Karpas-422 (cell line): Measurements from ENCODE around the gene DNMT3L. TPM values are rescaled to one million over a fixed set of nuclear protein-coding genes. Genes with fewer than 3 reads are reported as not detected.
"Not testable (repeated sequence)": the region's sequence is repeated elsewhere in the genome, so short reads cannot be mapped to it uniquely, and the experiment has no call there.

Source experiments
- DNase-seq: peaks from one replicate; pipeline ENCODE4 v3.0.0-alpha.2; 2015
- H2AFZ ChIP-seq: fragments of 200-600 bp; sonication (generic); 2 replicates; pipeline ENCODE4 v1.6.1; 2014; ENCODE audit warnings: antibody characterized with exemption, low read length, mixed read lengths
- H3K27ac ChIP-seq: fragments of 200-600 bp; sonication (generic); 2 replicates; pipeline ENCODE4 v1.5.1; 2014; ENCODE audit warnings: mild to moderate bottlenecking, low read length, moderate library complexity
- H3K27me3 ChIP-seq: fragments of 200-600 bp; sonication (generic); 2 replicates; pipeline ENCODE4 v1.6.1; 2014; ENCODE audit warnings: low read length, mixed read lengths
- H3K36me3 ChIP-seq: fragments of 200-600 bp; sonication (generic); 2 replicates; pipeline ENCODE4 v1.6.1; 2014; ENCODE audit warnings: low read length, mixed read lengths; ENCODE audit not compliant: insufficient read depth
- H3K4me1 ChIP-seq: fragments of 200-600 bp; sonication (generic); 2 replicates; pipeline ENCODE4 v1.6.1; 2014; ENCODE audit warnings: mild to moderate bottlenecking, low read length, mixed read lengths
- H3K4me2 ChIP-seq: fragments of 200-600 bp; sonication (generic); 2 replicates; pipeline ENCODE4 v1.6.1; 2014; ENCODE audit warnings: low read length, low read depth, mild to moderate bottlenecking; ENCODE audit not compliant: poor library complexity, severe bottlenecking
- H3K4me3 ChIP-seq: fragments of 200-600 bp; sonication (generic); 2 replicates; pipeline ENCODE4 v1.5.1; 2014; ENCODE audit warnings: mild to moderate bottlenecking, antibody characterized with exemption, low read length, mixed read lengths
- H3K79me2 ChIP-seq: fragments of 200-600 bp; sonication (generic); 2 replicates; pipeline ENCODE4 v1.6.1; 2014; ENCODE audit warnings: mild to moderate bottlenecking, low read length, mixed read lengths
- H3K9ac ChIP-seq: fragments of 200-600 bp; sonication (generic); 2 replicates; pipeline ENCODE4 v1.6.0; 2014; ENCODE audit warnings: low read length
- H3K9me2 ChIP-seq: fragments of 200-600 bp; sonication (generic), shearing (Covaris generic); replicated peaks from 2 replicates; pipeline ENCODE4 v1.6.0; 2014; ENCODE audit warnings: mild to moderate bottlenecking, low read length, moderate library complexity; ENCODE audit not compliant: insufficient read depth
- H3K9me3 ChIP-seq: fragments of 300-700, 200-600 bp; sonication (generic); 2 replicates; pipeline ENCODE4 v1.6.1; 2014; ENCODE audit warnings: low read length, mixed read lengths
- H4K20me1 ChIP-seq: fragments of 200-600 bp; sonication (generic); 2 replicates; pipeline ENCODE4 v1.6.1; 2014; ENCODE audit warnings: mild to moderate bottlenecking, antibody characterized with exemption, low read length, low read depth; ENCODE audit not compliant: insufficient read depth
- total RNA-seq: library from RNA; depleted of rRNA; stranded (reverse); fragments of >200 nt; shearing (Covaris generic); gene quantifications from 2 replicates; pipeline ENCODE4 v1.2.3, GENCODE V29; 2014; ENCODE audit warnings: low replicate concordance

DNMT3L gene
- total RNA-seq, 1 experiment from 2014 or later: not detected

DNA sequence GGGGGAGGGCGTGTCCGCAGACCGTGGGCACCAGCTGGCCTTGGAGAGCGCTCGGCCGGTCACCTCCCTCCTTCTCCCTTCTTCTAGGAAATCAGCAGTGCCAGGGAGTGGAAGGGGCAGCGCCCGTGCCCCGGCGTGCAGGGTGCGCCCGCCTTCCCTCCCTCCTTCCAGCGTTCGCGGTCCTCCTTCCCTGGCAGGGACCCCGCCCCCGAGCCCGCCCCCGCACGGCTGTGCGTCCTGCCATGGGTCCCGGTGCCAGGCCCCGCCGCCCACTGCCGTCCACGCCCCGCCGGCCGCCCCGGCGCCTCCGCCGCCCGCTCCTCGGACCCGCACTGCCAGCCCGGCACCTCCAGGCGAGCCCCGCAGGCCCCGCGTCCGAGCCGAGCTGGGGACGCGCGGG lies 21.3 kb downstream of the DNMT3L start:
- H3K9me2 ChIP-seq, H3K4me3 ChIP-seq, H3K27me3 ChIP-seq, DNase-seq, H3K4me1 ChIP-seq, H3K27ac ChIP-seq, H3K79me2 ChIP-seq, H2AFZ ChIP-seq, H3K36me3 ChIP-seq, H4K20me1 ChIP-seq, H3K9me3 ChIP-seq, H3K9ac ChIP-seq, H3K4me2 ChIP-seq: not testable (repeated sequence)

DNA sequence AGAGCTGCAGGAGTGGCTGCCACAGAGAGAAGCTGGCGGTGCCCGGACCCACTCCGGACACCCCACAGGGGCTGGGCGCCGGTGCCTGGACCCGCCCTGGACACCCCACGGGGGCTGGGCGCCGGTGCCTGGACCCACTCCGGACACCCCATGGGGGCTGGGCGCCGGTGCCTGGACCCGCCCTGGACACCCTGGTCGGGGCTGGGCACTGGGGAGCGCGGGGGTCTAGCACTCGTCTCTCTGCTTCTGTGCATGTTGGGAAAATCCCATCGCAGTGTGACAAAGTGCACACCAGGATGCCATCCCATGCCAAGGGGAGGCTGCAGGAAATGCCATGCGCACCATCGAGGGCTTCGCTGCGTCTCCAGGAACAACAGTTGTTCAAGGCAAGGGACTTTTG lies 32.1 kb downstream of the DNMT3L start:
- H3K9me3 ChIP-seq, H3K79me2 ChIP-seq, H3K4me3 ChIP-seq, H3K9ac ChIP-seq, H4K20me1 ChIP-seq, H3K27ac ChIP-seq, H3K27me3 ChIP-seq, DNase-seq, H3K36me3 ChIP-seq, H3K4me1 ChIP-seq, H2AFZ ChIP-seq, H3K4me2 ChIP-seq, H3K9me2 ChIP-seq: not testable (repeated sequence)

DNA sequence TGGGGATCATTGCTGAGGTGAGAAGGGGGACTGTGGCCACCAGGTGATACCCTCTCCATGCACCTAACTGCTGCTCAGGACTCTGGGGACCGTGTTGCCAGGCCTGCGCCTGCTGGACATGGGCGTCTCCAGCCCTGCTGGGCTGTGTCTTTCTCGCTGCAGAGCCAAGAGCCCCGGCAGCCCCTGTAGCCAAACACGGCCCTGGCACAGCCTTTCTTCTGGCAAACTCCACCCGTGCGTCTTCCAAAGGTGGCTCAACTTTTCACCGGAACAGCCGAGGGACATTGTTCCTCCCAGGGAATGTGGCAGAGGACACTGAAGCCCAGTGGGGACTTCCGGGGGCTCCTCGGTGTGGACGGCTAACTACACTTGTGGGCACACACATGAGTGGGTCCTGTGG lies 33.6 kb downstream of the DNMT3L start:
- not testable (repeated sequence) for H3K4me1 ChIP-seq, H3K9me2 ChIP-seq, H3K9me3 ChIP-seq, H3K79me2 ChIP-seq, H3K4me2 ChIP-seq, H3K27me3 ChIP-seq, H3K27ac ChIP-seq, H4K20me1 ChIP-seq, DNase-seq, H2AFZ ChIP-seq, H3K36me3 ChIP-seq, H3K9ac ChIP-seq, H3K4me3 ChIP-seq

DNA sequence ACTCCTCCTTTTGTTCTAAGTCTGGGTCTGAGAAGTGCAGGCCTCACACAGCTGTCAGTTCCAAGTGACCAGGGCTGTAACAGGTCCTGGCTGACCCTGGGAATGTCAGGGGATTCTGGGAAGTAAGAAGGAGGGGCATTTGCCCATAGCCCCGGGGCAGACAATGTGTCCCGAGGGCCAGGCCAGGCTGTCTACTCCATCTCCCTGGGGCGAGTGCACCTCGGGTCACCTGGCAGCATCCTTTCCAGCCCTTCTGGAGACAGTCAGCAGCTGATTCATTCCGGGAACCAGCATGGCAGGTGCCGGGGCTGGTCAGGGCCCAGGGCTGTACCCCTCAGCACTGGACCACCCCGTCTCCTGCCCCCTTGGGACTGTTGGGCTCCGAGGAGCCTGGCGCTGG lies 34.1 kb downstream of the DNMT3L start:
- not testable (repeated sequence) for DNase-seq, H3K9ac ChIP-seq, H3K4me3 ChIP-seq, H3K27ac ChIP-seq, H3K36me3 ChIP-seq, H2AFZ ChIP-seq, H3K79me2 ChIP-seq, H3K27me3 ChIP-seq, H3K9me2 ChIP-seq, H3K9me3 ChIP-seq, H4K20me1 ChIP-seq, H3K4me1 ChIP-seq, H3K4me2 ChIP-seq

DNA sequence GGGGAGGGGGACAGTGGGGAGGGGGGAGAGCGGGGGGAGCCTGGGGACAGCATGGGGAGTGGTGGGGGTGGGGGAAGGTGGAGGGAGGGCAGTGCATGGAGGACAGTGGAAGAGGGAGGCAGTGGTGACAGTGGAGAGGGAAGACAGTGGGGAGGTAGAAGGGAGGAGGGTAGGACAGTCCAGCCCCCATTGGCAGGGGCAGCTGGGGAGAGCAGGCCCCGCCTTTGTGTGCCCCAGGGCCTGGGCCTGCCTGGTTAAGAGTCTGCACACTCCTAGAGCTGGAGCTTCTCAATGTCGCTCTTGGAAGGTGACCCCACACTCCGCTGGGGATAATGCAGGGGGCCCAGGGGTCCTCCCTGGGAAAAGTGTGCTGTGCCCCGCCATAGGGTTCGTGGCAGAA lies 36.1 kb downstream of the DNMT3L start:
- not testable (repeated sequence) for H3K27me3 ChIP-seq, H3K36me3 ChIP-seq, H3K4me2 ChIP-seq, DNase-seq, H3K79me2 ChIP-seq, H4K20me1 ChIP-seq, H2AFZ ChIP-seq, H3K4me1 ChIP-seq, H3K27ac ChIP-seq, H3K9me2 ChIP-seq, H3K9me3 ChIP-seq, H3K9ac ChIP-seq, H3K4me3 ChIP-seq

DNA sequence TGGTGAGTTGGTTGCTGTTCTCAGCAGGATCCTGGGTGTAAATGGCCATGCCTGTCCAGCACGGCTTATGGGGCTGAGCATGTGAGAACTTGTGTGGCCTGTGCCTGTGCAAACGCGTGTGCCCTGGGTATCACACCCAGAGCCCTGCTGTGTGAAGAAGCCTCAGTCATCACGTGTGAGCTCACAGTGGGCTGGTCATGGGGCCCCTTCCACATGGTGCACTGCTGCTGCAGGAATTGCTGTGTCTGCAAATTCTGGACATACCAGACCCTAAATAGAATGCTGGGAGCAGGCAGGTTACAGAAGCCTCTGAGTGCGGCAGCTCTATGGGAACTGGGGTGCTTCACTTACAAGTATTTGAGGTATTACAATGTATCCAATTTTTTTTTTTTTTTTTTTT lies 38.4 kb downstream of the DNMT3L start:
- not testable (repeated sequence) for H3K36me3 ChIP-seq, H3K9me3 ChIP-seq, DNase-seq, H4K20me1 ChIP-seq, H3K9ac ChIP-seq, H3K9me2 ChIP-seq, H3K79me2 ChIP-seq, H3K4me3 ChIP-seq, H3K27ac ChIP-seq, H3K27me3 ChIP-seq, H2AFZ ChIP-seq, H3K4me2 ChIP-seq, H3K4me1 ChIP-seq

DNA sequence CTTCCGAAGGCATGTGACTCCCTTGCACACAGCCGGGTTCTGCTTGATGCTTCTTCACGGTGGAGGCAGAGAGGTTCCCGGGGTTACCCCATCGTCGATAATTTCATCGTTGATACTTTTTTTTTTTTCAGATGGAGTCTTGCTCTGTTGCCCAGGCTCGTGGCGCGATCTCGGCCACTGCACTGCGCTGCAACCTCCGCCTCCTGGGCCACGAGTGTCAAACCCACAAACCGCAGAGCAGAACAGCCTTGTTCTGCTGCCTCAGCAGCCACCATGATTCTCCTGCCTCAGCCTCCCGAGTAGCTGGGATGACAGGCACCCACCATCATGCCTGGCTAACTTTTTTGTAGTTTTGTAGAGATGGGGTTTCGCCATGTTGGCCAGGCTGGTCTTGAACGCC lies 41.0 kb downstream of the DNMT3L start:
- not testable (repeated sequence) for H3K4me2 ChIP-seq, DNase-seq

DNA sequence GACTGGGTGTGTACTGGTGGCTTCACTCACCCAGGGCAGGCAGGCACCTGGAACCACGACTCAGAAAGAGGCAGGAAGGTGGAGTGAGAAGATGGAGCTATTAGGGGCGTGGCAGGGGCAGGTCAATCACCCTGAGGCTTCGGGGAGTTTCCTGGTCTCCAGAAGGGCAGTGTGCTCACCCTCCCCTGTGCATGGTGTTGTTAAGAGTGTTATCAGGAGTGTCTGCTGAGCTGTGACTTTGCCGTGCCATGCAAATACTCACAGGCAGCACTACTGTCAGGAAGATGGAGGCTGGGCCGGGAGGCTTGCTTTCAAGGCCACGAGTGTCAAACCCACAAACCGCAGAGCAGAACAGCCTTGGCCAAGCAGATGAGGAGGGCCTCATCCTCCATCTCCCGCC lies 43.2 kb downstream of the DNMT3L start:
- not testable (repeated sequence) for DNase-seq, H3K4me1 ChIP-seq, H3K9me3 ChIP-seq, H3K79me2 ChIP-seq, H3K4me3 ChIP-seq, H3K4me2 ChIP-seq, H3K9me2 ChIP-seq, H4K20me1 ChIP-seq, H2AFZ ChIP-seq, H3K27ac ChIP-seq, H3K27me3 ChIP-seq, H3K9ac ChIP-seq, H3K36me3 ChIP-seq

More for the DNA sequence above, 41.0 kb downstream of the DNMT3L start:
- H3K36me3 ChIP-seq, H3K4me3 ChIP-seq, H3K9ac ChIP-seq, H2AFZ ChIP-seq, H3K9me3 ChIP-seq, H4K20me1 ChIP-seq, H3K27me3 ChIP-seq, H3K79me2 ChIP-seq, H3K9me2 ChIP-seq, H3K27ac ChIP-seq, H3K4me1 ChIP-seq: not testable (repeated sequence)

DNA sequence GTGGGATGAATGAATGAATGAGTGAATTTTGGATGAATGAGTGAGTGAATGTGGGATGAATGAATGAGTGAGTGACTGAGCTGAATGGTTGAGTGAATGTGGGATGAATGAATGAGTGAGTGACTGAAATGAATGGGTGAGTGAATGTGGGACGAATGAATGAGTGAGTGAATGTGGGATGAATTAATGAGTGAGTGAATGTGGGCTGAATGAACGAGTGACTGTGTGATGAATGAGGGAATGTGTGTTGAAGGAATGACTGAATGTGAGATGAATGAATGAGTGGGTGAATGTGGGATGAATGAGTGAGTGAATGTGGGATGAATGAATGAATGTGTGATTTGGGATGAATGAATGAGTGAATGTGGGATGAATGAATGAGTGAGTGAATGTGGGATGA lies 49.7 kb downstream of the DNMT3L start:
- not testable (repeated sequence) for H3K9ac ChIP-seq, H2AFZ ChIP-seq, DNase-seq, H3K4me2 ChIP-seq, H3K4me1 ChIP-seq, H3K79me2 ChIP-seq, H3K9me2 ChIP-seq, H3K36me3 ChIP-seq, H3K27ac ChIP-seq, H3K4me3 ChIP-seq, H3K27me3 ChIP-seq, H3K9me3 ChIP-seq, H4K20me1 ChIP-seq
